Peyer's patch (tissue), 4 donors: Measurements from ENCODE around the gene CERS6. TPM values are rescaled to one million over a fixed set of nuclear protein-coding genes. Genes with fewer than 3 reads are reported as not detected.
A peak's percentile ranks its signal among the peaks of the same experiment; 100 is the strongest.

Experiments
- DNase-seq, 3 donors: peaks; one replicate each; pipeline ENCODE4 v3.0.0-alpha.2; 2017 to 2019
- H3K27ac ChIP-seq, 4 donors: fragments of 200-600 bp; sonication (generic); one replicate each; pipeline ENCODE4 v1.5.1; 2016 to 2019
- H3K27me3 ChIP-seq, 2 donors: fragments of 200-600 bp; sonication (generic); one replicate each; pipeline ENCODE4 v1.5.1; 2019
- H3K36me3 ChIP-seq, 3 donors: fragments of 200-600 bp; sonication (generic); one replicate each; pipeline ENCODE4 v1.5.1; 2016 to 2019
- H3K4me1 ChIP-seq, 4 donors: fragments of 200-600 bp; sonication (generic); one replicate each; pipeline ENCODE4 v1.5.1; 2016 to 2019
- H3K4me3 ChIP-seq, 4 donors: fragments of 200-600 bp; sonication (generic); 1 replicate in 3 of 4; 2 replicates in 1 of 4; pipeline ENCODE4 v1.5.1; 2016 to 2019; ENCODE audit warnings: mild to moderate bottlenecking in 1 of 4
- H3K9me3 ChIP-seq, 4 donors: fragments of 200-600 bp; sonication (generic); one replicate each; pipeline ENCODE4 v1.5.1; 2016 to 2019; ENCODE audit warnings: mild to moderate bottlenecking in 1 of 4
- CTCF ChIP-seq, 6 experiments: fragments of 450-650 bp in 4 of 6; fragments of 200-600 bp in 2 of 6; sonication (generic) in 1 of 6; IDR thresholded peaks; one replicate each; pipeline ENCODE4 v1.5.1; 2017 to 2019; ENCODE audit warnings: antibody characterized with exemption in 6 of 6, mild to moderate bottlenecking in 3 of 6, moderate library complexity in 1 of 6
- POLR2A ChIP-seq, 2 donors: fragments of 450-650 bp; IDR thresholded peaks; one replicate each; pipeline ENCODE4 v1.5.1; 2017; ENCODE audit warnings: antibody characterized with exemption in 2 of 2, mild to moderate bottlenecking in 2 of 2, moderate library complexity in 2 of 2
- total RNA-seq, 4 donors: library from RNA; depleted of rRNA; stranded (reverse); fragments of >200 nt; gene quantifications; one replicate each; pipeline ENCODE4 v1.1.0, GENCODE V29; 2016

Gene CERS6
- total RNA-seq, 4 donors from 2014 or later: 28.1 to 110 (median 96.7) TPM

- H3K27ac ChIP-seq: no peak overlapping the region
- H3K4me1 ChIP-seq: peaks cover 0 to 4% (median 0%) of the 10 kb centered on the region in 4 donors
- no peaks in the 10 kb centered on the region for H3K9me3 ChIP-seq
- no peaks in the 10 kb centered on the region for H3K27me3 ChIP-seq
- TF ChIP-seq POLR2A (IDR thresholded peaks at IDR 0.05) (no peak), CTCF (IDR thresholded peaks at IDR 0.05) (no peak)
- no peak overlapping the region for H3K4me3 ChIP-seq
- no peaks in the 10 kb centered on the region for H3K36me3 ChIP-seq
- DNase-seq: no peak
These were observed 227.9 kb downstream of the CERS6 start for GRCh38 chr2:168683996-168684395.

GRCh38 chr2:168684921-168685599 lies 229.0 kb downstream of the CERS6 start:
- no peak overlapping the region for H3K27ac ChIP-seq
- no peak for DNase-seq
- H3K27me3 ChIP-seq: no peaks in the 10 kb centered on the region
- peaks cover 0 to 12% (median 0%) of the 10 kb centered on the region in 4 donors for H3K4me1 ChIP-seq
- TF ChIP-seq POLR2A (IDR thresholded peaks at IDR 0.05) (no peak), CTCF (IDR thresholded peaks at IDR 0.05) (no peak)
- no peak overlapping the region for H3K4me3 ChIP-seq
- no peaks in the 10 kb centered on the region for H3K9me3 ChIP-seq
- H3K36me3 ChIP-seq: no peaks in the 10 kb centered on the region

- TF ChIP-seq CTCF (IDR thresholded peaks at IDR 0.05): no peak
- no peak for TF ChIP-seq POLR2A (IDR thresholded peaks at IDR 0.05)
- DNase-seq: no peak
- Histone ChIP-seq H3K4me3 (no peak overlapping the region), H3K27me3 (no peaks in the 10 kb centered on the region), H3K27ac (no peak overlapping the region), H3K36me3 (no peaks in the 10 kb centered on the region), H3K4me1 (peaks cover 0 to 18% (median 0%) of the 10 kb centered on the region in 4 donors), H3K9me3 (no peaks in the 10 kb centered on the region)
These were observed 229.8 kb downstream of the CERS6 start for GRCh38 chr2:168685600-168686451.

- TF ChIP-seq POLR2A (IDR thresholded peaks at IDR 0.05) (no peak), CTCF (IDR thresholded peaks at IDR 0.05) (no peak)
- Histone ChIP-seq H3K36me3 (peaks cover 0 to 4% (median 0%) of the 10 kb centered on the region in 3 donors), H3K9me3 (no peaks in the 10 kb centered on the region), H3K4me1 (peaks cover 0 to 18% (median 0%) of the 10 kb centered on the region in 4 donors), H3K4me3 (no peak overlapping the region), H3K27me3 (no peaks in the 10 kb centered on the region), H3K27ac (no peak overlapping the region)
- DNase-seq: no peak
These were observed 230.6 kb downstream of the CERS6 start for GRCh38 chr2:168686452-168687191.

- Histone ChIP-seq H3K36me3 (peaks cover 0 to 4% (median 0%) of the 10 kb centered on the region in 3 donors), H3K4me3 (no peak overlapping the region), H3K9me3 (no peaks in the 10 kb centered on the region), H3K4me1 (peaks cover 0 to 18% (median 0%) of the 10 kb centered on the region in 4 donors), H3K27me3 (no peaks in the 10 kb centered on the region), H3K27ac (no peak overlapping the region)
- peak in 1 of 3 donors; percentile 55 for DNase-seq
- TF ChIP-seq CTCF (IDR thresholded peaks at IDR 0.05) (peak in 4 of 6 experiments; percentile 7 to 63 (median 50)), POLR2A (IDR thresholded peaks at IDR 0.05) (no peak)
These were observed 231.2 kb downstream of the CERS6 start for GRCh38 chr2:168687314-168687713.
